SK-N-MC (cell line): ENCODE measurements around the gene TMLHE.
"Not testable (repeated sequence)": the region's sequence is repeated elsewhere in the genome, so short reads cannot be mapped to it uniquely, and the experiment has no call there.

Experiments
- EZH2 ChIP-seq: fragments of 200-600 bp; sonication (generic); IDR thresholded peaks from one replicate; pipeline ENCODE4 v1.6.1; 2017; ENCODE audit warnings: antibody characterized with exemption
- POLR2AphosphoS5 ChIP-seq: IDR thresholded peaks from 2 replicates; pipeline ENCODE4 v1.6.1; 2012; ENCODE audit warnings: mild to moderate bottlenecking, low read depth, low read length, borderline replicate concordance

GRCh38 chrX:155635019-155635418 lies 22.3 kb upstream of the TMLHE start:
- TF ChIP-seq EZH2, POLR2AphosphoS5: not testable (repeated sequence)
